ENCODE measurements around the gene PSORS1C2.

The PSORS1C2 gene

DNA sequence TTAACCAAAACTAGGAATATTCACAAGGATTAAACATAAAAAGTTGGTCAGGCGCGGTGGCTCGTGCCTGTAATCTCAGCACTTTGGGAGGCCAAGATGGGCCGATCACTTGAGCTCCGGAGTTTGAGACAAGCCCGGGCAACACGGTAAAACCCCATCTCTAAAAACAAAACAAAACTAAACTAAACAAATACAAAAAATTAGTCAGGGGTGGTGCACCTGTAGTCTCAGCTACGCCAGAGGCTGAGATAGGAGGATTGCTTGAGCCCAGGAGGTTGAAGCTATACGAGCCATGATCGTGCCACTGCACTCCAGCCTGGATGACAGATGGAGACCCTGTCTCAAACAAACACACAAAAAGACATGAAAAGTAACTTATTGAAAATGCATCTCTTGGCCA, 3.2 kb downstream of the PSORS1C2 start:
- no peak for DNase-seq

DNA sequence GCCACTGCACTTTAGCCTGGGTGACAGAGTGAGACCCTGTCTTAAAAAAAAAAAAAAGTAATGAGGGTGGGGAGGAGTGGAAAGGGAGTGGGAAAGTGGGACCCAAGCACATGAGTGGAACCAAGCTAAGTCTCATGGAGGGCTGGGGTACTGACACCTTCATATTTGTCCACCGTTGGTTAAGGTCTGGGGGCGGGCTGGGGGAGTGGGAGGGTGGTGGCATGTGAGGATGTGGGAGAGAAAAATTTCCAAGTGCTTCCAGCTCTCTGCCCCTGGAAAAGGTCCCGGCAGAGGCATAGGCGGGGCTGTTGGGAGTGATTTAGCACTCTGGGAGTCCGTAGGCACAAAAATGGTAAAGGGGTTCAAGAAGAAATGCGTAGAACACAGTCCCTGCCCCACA, 6.1 kb downstream of the PSORS1C2 start:
- DNase-seq = no peak

DNA sequence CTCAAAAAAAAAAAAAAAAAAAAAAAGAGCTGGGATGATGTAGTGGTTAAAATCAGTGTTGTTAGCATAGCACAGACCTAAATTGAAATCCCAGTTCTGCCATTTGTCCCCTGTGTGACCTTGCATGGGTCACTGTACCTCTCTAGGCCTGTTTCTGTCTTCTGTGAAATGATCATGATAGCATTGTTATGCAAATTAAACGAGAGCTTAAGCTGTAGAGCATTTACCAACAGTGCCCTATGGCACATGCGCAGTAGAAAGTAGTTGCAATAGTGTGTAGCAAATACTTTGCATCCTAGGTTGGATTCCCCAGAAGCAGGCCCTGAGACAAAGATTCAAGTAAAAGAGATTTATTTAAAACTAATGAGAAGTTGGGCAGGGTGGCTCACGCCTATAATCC, 7.3 kb downstream of the PSORS1C2 start:
- DNase-seq = no peak

DNA sequence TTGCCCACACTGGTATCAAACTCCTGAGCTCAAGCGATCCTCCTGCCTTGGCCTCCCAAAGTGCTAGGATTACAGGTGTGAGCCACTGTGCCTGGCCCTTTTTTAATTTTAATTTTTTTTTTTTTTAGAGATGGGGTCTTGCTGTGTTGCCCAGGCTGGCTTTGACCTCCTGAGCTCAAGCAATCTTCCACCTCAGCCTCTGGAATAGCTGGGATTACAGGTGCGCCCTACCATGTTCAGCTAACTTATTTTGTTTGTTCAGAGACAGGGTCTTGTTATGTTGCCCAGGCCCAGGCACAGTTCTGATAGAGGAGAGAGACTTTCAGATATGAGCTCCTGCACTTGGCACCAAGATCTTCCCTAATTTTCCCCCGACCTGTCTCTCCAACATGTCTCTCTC, 8.1 kb downstream of the PSORS1C2 start:
- DNase-seq = no peak

DNA sequence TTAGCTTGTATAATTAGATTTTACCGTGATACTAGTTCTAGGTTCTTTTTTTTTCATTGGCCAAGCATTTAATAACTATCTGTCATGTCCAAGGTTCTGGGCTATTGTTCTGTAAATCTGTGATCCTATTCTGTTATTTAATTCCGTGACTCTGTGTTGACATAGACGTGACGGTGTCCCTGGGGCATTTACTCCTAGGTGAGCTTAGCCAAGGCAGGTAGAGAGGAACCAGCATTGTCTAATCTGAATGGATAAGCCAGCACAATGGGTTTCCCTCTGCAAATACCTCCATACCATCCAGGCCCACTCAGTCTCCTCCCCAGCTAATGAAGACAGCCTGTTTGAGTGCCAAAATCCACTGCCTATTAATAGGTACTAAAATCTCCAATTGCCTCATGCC, 9.7 kb downstream of the PSORS1C2 start:
- DNase-seq = no peak

DNA sequence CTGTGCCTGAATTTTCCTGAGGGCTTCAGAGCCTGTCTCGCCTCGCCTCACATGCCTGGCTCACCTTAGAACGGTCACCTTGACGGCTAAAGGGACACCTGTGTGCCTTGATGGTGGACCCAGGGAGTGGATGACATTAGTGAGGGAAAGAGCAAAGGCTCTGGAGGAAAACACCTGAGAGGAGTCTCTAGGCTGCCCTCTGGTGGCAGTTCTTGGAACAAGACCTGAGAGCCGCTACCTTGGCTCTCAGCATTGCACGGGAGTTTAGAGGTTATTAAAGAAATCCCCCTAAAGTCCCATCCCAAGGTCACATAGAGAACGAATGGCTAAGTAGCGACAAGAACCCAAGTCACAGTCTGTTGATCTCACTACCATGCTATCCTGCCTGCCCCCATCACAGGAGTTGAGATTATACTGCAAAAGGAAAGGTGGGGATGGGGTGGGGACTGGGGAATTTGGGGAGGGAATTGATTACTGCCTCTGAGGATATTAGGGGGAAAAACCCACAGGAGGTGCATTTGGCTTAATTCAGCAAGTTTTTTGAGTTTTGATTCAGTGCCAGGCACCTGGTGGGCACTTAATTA, 10.7 kb downstream of the PSORS1C2 start:
- no peak for DNase-seq

DNA sequence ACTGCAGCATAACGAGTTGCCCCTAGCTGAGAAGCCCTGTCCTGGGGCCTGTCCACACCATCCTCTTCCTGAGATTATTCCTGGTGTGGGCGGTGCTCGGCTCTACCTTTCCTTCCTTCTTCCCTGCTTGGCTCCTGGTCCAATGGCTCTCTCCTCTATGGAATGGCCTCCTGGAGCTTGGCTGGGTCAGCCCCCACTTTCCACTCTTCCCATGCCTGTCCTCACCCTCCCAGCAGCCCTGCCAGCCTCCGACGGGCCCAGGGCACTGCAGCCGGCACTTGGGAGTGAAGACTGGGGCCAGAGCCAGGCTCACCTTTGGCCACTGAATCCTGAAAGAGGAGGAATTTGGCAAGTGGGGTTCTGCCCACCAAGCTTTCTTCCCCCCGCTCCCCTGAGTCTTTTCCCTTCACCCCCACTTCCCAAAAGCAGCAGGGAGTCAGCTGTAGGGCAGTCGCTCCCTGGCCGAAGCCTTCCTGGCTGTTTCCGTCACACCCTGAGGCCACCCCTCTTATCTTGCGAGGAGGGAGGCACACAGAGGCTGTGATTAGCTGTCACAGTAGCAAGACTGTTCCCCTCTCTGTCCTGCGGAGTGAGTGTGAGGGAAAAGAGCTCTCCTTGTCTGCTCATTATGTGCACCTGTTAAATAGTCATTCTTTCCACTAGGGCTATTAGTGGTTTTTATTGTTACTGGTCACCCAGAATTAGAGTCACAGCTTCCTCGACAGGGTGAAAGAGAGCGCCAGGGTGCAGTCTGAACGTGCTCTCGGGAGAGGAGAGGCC, 12.3 kb downstream of the PSORS1C2 start:
- no peak for DNase-seq

DNA sequence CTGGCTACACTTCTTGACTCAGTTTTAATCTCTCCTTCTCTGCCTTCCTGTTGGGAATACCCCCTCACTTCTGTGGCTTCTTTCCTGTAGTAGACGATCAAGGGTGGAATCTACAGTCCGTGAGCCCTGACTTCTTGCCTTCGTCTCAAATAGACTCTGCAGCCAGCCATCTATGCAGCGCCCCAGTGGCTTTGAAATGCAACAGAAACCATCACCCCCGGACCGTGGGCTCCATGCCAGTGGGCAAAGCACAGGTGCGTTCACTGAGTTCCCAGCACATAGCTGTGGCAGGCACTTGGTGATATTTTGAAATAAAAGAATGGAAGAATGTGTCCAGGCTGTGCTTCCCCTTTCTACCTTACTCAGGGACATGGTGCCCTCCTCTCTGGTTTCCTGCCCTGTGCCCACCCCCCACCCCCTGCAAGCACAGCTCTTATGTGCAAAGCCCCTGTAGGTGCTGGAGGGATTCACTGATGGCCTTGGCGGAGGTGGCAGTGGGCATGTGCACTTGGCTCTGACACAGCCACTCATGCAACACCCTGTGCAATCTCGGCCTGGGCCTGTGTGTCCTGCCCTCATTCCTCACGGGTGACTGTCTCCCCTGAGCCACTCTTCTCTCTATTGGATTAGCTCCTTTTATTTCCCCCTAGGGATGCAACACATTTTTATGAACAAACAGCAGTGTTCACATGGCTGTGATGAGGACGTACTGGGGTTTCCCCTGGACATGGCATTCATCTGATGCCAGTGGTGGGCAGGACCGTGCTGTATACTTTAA, 13.1 kb downstream of the PSORS1C2 start:
- no peak for DNase-seq

DNA sequence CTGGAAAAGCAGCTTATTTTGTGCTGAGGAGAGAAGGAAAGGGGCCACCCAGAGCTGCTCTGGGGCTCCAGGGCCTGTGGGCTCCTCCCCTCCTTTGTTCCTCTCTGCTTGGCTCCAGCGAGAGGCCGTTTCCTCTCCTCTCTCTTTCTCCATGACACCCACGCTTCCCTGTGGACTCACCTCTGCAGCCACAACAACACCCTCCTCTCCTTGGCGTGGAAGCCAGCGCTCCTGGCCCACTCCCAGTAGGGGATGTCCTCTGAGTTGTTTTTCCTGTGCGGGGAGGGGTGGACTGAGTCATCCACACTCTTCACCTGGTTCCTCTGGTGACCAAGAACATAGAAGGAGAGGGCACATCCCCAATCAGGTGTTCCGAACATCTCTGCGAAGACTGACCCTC, 13.7 kb downstream of the PSORS1C2 start:
- DNase-seq = peak; percentile 66

DNA sequence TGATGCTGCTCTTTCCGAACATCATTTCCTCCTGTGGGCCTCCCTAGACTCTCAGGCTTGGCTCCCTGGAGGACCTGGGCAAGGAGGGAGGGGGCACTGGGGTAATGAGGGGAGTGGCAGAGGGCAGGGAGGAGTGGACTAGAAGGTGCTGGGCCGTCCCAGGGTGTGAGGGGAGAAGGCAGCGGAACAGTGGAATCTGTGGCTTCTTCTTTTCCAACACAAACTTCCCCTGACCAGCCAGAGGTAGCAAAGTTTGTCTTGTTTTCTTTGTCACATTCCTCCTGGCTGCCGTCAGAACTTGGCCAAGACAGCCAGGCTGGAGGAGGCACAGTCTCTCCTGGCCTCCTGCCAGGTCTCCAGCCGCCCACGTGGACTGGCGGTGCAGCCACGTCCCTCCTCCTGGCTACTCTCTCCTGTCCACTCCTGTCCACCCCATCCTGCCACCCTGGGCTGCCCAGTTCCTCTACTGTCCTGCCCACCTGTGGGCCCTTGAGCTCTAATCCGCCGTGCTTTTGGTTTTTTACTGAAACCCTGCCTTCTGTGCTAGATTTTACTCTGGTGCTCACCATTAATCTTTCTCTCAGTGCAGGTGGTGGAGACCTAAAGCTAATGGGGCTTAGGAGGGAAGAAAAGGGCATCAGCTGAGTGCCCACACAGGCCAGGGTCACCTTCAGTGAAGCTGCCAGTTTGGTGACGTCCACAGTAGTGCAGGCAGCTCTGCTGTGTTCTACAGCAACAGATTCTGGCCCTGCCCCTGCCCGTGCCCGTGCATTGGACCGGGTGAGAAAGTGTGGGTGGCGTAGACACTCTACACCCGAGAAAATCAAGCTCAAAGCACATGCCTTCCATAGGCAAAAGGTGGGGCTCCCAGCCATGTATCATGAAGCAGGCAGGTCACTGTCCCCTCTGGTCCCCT, 15.8 kb downstream of the PSORS1C2 start:
- peak; percentile 83 for DNase-seq

DNA sequence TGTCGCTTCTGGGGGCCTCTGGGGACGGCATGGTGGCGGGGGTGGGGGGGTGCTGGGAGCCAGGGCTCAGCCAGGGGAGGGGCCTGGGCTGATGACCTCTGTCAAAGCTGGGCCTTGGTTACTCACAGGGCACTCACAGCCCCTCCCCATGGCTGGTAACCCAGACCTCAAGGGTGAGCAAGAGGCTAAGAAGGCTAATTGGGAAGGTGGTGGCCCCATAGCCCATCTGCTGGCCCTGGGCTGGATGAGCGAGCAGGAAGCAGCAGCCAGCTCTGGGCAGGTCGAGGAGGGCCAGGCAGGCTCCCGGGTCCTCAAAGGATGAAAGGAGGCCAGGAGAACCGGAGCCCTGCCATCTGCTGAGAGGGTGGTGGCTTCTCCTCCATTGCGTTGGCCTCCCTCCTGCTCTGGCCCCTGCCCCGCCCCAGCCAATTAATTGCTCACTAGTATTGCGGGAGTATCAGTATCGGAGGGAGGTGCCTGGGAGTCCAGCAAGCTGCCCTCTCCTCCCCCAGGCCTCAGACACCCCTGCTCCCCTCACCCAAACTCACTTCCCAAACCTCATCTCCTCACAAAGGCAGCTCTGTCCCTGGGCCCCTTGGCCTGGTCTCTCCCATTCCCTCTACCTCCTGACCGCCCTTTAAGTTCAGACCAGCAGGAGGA, 17.6 kb downstream of the PSORS1C2 start:
- DNase-seq = no peak

DNA sequence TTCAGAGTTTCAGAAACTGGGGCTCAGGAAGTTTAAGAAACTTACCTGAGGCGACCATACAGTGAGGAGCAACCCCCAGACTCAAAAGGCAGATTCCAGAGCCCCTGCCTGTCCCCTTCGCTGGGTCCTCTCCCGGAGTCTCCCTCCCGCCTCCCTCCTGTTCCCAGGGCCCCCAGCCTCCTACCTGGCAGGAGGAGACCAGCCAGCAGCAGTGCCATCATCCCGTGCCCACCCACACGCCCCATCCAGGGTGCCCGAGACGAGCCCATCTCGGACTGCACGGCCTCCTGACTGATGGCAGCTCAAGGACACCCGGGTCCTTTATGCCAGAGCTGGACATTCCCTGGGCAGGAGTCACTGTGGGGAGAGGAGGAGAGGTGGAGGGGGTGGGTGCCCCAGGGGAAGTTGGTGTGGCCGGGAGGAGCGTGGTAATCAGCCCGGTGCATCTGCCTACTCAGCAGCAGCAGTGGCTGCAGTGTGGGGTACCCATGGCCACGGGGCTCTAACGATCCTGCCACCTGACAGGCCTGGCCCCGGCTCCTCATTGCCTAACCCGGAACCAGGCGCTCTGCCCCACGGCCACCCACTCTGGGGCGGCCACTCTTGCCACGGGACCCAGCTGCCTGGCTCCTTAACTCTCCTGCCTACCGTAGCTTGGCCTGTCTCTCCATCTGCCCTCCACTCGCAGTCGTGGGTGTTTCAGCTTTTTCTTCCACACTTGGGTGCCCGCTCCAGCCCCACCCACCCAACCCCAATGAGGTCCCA, 18.5 kb downstream of the PSORS1C2 start, which contains the start of gene CDSN:
TSS of gene CDSN (minus strand) at position 296 of the 765 bp plus-strand sequence. CDS start at position 269, 27 bp downstream.
- DNase-seq = no peak

DNA sequence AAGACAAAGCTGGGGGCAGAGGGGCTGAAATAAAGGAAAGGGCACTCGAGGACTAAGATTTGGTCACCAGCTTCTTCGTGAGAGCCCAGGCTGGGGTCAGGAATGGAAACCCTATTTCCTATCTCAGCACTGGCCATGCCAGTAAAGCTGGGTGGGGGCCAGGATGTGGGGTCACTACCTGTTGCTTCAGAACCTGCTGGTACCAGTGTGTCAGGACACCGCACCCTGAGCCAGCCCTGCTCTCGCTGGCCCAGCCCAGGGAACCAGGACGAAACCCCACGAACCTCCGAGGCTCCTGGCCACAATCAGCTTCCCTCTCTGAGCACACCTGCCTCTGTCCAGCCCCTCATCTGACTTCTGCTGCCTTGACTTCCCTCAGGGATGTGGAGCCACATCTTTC, 20.7 kb downstream of the PSORS1C2 start:
- no peak for DNase-seq

DNA sequence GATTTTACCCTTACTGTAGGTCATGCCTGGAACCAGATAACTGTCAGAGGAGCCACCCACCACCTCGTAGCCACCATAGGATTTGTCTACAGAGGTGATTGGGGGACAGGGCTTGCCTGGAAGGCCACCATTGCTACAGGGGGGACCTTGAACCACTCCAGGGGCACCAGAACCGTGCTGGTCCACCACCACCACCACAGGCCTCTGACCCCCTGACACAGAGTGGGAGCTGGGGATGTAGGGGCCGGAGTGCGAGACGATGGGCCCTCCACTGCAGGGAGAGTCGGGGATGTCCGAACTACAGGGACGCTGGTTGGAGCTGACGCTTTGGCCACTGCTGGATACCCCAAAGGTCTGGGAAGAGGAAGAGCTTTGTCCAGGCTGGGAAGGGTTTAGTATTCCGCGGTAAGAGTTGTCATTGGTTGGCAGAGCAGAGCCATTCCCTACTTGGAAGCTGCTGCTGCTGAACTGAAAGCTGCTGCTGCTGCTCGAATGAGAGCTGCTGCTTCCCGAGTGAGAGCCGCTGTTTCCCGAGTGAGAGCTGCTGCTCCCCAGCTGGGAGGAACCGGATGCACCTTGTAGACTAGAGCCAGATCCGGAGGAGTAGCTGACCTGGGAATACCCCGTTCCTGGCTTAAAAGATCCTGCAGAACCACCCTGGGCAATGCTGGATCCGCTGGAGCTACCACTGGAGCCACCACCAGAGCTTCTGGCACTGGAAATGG, 22.0 kb downstream of the PSORS1C2 start:
- no peak for DNase-seq

DNA sequence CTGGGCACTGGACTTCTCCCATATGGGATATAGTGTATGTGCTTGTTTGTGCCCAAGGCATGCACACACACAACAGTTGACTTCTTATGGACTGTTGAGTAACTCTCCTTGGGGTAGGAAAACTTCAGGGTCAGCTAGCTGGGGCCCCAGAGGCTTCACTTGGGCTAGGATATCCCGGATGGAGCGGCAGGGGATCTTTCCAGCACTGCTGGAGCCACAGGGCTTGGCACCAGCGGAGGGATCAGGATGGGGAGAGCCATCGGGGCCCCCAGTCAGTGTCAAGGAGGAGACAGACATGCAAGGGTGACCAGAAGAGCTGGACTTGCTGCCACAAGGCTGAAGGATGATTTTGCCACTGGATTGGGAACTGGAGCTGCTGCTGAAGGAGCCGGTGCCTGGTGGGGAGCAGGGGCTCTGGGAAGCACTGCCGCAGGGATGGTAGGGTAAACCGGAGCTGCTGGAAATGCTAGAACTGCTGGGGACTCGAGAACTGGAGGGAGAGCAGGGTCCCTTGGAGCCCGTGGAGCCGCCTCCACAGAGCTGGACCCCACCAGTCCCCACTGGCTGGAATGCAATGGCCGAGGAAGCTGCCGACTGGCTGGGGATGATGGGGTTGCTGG, 22.8 kb downstream of the PSORS1C2 start:
- no peak for DNase-seq

DNA sequence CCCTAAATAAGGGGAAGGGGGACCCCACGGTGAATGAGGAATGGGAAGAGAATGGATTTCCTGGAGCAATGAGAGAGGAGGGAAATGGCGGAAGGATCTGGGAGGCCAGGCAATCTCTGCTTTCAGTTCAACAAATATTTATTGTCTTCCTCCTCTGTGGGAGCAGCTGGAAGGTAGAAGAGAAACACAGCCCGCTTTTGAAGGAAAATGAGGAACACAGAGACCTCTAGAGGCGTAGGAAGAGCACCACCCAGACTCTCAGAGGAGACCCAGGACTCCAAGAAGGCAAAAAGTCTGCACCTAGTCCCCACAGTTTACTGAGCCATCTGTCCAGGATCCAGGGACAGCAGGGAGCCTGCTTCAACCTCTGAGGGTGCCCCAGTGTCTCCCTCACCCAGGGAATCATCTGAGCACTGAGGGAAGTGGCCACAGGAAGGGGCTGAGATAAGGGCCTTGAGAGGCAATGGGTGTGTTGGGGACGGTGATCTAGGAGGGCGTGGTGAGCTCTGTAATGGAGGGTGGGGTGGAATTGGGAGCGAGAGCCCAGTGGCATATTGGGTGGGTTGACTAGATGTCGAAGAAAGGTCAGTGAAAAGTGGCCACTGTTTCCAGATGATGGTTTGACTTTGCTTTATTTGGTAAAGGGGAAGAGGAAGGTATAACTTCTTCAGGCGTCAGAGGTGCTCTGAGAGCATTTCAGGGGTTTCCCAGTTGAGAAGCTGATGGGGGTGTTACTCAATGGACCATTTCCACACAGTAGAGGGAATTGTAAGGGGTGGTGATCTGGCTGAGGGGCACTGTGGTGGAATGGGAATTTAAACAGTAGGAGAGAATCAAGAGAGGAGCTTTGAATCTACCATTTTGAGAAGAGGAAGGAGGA, 23.7 kb downstream of the PSORS1C2 start:
- DNase-seq = no peak

DNA sequence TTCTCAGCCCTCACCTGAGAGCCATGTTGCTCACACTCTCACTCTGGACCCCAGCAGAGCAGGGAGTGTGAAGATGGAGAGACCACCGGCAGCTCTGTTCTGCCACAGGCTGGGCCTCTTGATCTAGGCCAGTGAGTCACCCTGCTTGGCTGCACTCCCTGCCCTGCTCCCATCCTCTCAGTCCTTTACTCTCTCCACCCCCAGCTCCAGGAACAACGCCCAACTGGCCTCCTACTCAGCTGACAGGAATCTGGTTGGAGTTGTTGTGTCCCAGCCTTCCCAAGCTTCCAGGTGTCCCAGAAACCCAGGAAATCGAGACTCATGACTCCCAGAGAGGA, 24.4 kb downstream of the PSORS1C2 start, which contains the start of gene PSORS1C1:
TSS of gene PSORS1C1 (plus strand) at position 260 of the 338 bp plus-strand sequence. CDS start 14,833 bp downstream, outside the sequence.
- DNase-seq = peak; percentile 81

DNA sequence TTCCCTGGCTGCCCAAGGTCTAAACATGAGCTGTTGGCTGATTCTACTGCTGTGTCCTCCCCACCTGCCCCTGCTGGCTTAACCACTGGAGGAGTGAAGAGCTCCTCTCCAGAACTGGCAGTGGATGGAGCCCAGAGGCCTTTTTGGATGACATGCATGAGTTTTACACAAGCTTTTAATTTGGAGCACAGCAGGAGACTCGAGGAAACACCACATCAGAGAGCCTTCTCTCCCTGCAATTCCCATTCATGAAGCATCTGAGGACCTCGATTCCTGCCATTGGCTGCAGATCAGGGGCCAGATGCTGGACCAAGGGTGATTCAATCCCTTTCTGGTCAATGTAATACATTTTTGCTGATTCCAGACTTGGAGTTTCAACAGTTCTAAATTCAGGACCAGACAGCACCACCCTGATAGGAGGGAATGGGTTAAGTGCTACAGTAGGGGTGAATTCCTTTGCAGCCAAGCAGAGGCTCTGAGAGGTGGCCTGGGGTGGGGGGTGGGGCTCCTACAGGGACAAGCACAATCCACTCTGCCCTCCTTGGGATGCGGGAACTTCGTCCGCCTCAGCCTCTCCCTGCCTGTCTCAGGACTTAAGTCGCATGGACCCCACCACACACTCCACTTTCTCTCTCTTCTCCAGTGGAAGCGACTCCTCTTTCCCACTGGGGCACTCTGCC, 24.9 kb downstream of the PSORS1C2 start:
- DNase-seq = peak; percentile 49

Measured in femur (tissue), 1 donor.